IPS-11a (cell line): ENCODE measurements around the gene MED17.

Experiments
- H3K4me3 ChIP-seq: one replicate; pipeline ENCODE4 v1.5.1; 2013; ENCODE audit warnings: low read depth, low read length, control low read depth

Gene MED17

GRCh38 chr11:93813974-93814373 is 29.9 kb downstream of the MED17 start:
- no peak overlapping the region for H3K4me3 ChIP-seq

- no peak overlapping the region for H3K4me3 ChIP-seq
These were observed 31.0 kb downstream of the MED17 start for GRCh38 chr11:93814966-93815633.

- H3K4me3 ChIP-seq: no peak overlapping the region
These were observed 33.6 kb downstream of the MED17 start for GRCh38 chr11:93817426-93818348.

GRCh38 chr11:93819966-93820695 is 36.0 kb downstream of the MED17 start:
- no peak overlapping the region for H3K4me3 ChIP-seq

GRCh38 chr11:93820847-93821246 is 36.8 kb downstream of the MED17 start:
- H3K4me3 ChIP-seq: no peak overlapping the region

- H3K4me3 ChIP-seq: no peak overlapping the region
These were observed 37.5 kb downstream of the MED17 start for GRCh38 chr11:93821617-93822016.

- no peak overlapping the region for H3K4me3 ChIP-seq
These were observed 38.3 kb downstream of the MED17 start for GRCh38 chr11:93822359-93822758.

- no peak overlapping the region for H3K4me3 ChIP-seq
These were observed 39.1 kb downstream of the MED17 start for GRCh38 chr11:93823210-93823609.

- no peak overlapping the region for H3K4me3 ChIP-seq
These were observed 43.3 kb downstream of the MED17 start for GRCh38 chr11:93827363-93827762.

- no peak overlapping the region for H3K4me3 ChIP-seq
These were observed 45.5 kb downstream of the MED17 start for GRCh38 chr11:93829598-93829997.

GRCh38 chr11:93831343-93832127 is 47.5 kb downstream of the MED17 start:
- no peak overlapping the region for H3K4me3 ChIP-seq

GRCh38 chr11:93832780-93833179 is 48.7 kb downstream of the MED17 start:
- H3K4me3 ChIP-seq: no peak overlapping the region

- H3K4me3 ChIP-seq: no peak overlapping the region
These were observed 54.9 kb downstream of the MED17 start for GRCh38 chr11:93838967-93839366.

- H3K4me3 ChIP-seq: no peak overlapping the region
These were observed 56.1 kb downstream of the MED17 start for GRCh38 chr11:93840180-93840579.

- H3K4me3 ChIP-seq: no peak overlapping the region
These were observed 56.9 kb downstream of the MED17 start for GRCh38 chr11:93840981-93841380.

- no peak overlapping the region for H3K4me3 ChIP-seq
These were observed 57.4 kb downstream of the MED17 start for GRCh38 chr11:93841446-93841845.

GRCh38 chr11:93842034-93842433 is 58.0 kb downstream of the MED17 start:
- H3K4me3 ChIP-seq: no peak overlapping the region

GRCh38 chr11:93842461-93842860 is 58.4 kb downstream of the MED17 start:
- H3K4me3 ChIP-seq: no peak overlapping the region

- no peak overlapping the region for H3K4me3 ChIP-seq
These were observed 59.8 kb downstream of the MED17 start for GRCh38 chr11:93843906-93844305.

GRCh38 chr11:93844568-93844967 is 60.5 kb downstream of the MED17 start:
- H3K4me3 ChIP-seq: no peak overlapping the region
